ENCODE results near the gene EXO1. TPM values are rescaled to one million over a fixed set of nuclear protein-coding genes. Genes with fewer than 3 reads are reported as not detected.
A peak's percentile ranks its signal among the peaks of the same experiment; 100 is the strongest.
"Not testable (repeated sequence)": the region's sequence is repeated elsewhere in the genome, so short reads cannot be mapped to it uniquely, and the experiment has no call there.

EXO1 gene
- polyA plus RNA-seq, 1 experiment, result 4.3 TPM

DNA sequence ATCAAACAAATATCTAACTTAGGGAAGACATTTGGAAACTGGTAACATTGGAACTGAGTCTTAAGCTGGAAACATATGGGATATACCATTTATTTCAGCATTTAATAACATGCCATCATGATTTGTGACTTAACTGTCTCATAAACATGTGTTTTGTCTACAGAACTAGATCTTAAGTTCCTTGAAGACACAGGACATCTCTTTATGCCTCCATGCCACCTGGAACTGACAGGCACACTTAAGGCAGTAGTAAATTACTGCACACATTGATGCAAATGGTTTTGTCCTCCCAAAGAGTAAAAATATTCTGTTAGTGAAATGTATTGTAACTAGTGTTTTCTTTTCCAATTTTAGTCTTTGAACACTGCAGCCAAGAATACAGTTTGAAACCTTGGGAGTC lies 1.6 kb upstream of the EXO1 start:
- Histone ChIP-seq H3K4me3 (ENCODE audit: low read depth, low read length) (no peak overlapping the region), H3K27ac (ENCODE audit: low read depth, low read length) (no peak overlapping the region), H3K9me3 (ENCODE audit: control insufficient read depth, insufficient read depth, low read length) (peaks cover 3% of the 10 kb centered on the region; the same call in 1 of the 2 replicates), H3K27me3 (ENCODE audit: control insufficient read depth, insufficient read depth, low read length) (no peaks in the 10 kb centered on the region)
- POLR2A ChIA-PET, result no interaction called here
- DNase-seq (ENCODE audit: low read depth, low spot score), result no peak
- TF ChIP-seq, protein P1, sequence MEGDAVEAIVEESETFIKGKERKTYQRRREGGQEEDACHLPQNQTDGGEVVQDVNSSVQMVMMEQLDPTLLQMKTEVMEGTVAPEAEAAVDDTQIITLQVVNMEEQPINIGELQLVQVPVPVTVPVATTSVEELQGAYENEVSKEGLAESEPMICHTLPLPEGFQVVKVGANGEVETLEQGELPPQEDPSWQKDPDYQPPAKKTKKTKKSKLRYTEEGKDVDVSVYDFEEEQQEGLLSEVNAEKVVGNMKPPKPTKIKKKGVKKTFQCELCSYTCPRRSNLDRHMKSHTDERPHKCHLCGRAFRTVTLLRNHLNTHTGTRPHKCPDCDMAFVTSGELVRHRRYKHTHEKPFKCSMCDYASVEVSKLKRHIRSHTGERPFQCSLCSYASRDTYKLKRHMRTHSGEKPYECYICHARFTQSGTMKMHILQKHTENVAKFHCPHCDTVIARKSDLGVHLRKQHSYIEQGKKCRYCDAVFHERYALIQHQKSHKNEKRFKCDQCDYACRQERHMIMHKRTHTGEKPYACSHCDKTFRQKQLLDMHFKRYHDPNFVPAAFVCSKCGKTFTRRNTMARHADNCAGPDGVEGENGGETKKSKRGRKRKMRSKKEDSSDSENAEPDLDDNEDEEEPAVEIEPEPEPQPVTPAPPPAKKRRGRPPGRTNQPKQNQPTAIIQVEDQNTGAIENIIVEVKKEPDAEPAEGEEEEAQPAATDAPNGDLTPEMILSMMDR (IDR thresholded peaks at IDR 0.05; ENCODE audit: low read depth, low read length), result no peak
- CTCF ChIA-PET, result interaction anchor here (1.9 to 2.6 kb wide), 2 partner anchors 12 to 235 kb away, joined by 4 to 22 read pairs; no protein-coding TSS in a partner anchor

DNA sequence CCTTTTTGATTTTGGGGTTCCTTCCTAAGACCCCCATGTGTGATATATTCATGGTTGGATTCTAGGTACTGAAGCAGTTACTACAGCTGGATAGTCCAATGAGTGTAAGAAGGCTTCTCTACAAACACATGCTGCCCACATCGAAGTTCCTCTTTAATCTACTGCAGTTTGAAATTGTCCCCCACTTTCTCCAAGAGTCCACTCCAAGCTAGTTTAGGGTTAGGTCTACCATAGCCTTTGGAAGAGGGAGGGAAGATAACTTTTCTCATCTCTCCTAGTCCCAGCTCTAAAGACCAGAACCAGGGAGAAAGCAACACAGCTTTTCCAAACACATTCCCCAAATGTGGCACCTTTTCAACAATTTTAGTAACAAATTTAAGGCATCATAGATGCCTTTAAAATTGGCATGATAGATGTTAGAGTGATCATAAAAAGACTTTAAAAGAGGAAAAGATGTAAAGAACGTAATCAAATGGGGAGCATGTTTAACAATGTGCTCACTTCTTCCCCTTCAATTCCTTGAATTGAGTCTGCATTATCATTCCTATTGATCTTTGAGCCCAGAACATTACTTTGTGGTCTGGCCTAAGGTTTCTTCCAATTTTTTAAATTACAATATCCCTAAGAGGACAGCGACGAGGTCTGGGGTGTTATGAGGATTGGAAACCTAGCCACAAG lies 1.0 kb upstream of the EXO1 start:
- Histone ChIP-seq H3K27me3 (ENCODE audit: control insufficient read depth, insufficient read depth, low read length) (no peaks in the 10 kb centered on the region), H3K27ac (ENCODE audit: low read depth, low read length) (peak overlapping the region; percentile 100), H3K4me3 (ENCODE audit: low read depth, low read length) (peak overlapping the region; percentile 90), H3K9me3 (ENCODE audit: control insufficient read depth, insufficient read depth, low read length) (peaks cover 3% of the 10 kb centered on the region; the same call in 1 of the 2 replicates)
- TF ChIP-seq, protein P1 (IDR thresholded peaks at IDR 0.05; ENCODE audit: low read depth, low read length), result no peak
- CTCF ChIA-PET, result interaction anchor here (0.6 to 2.6 kb wide), 8 partner anchors 9 to 255 kb away, joined by 3 to 22 read pairs (median 4); partner anchors contain the start of gene MAP1LC3C
- DNase-seq (ENCODE audit: low read depth, low spot score), result no peak
- POLR2A ChIA-PET, result interaction anchor here (0.6 to 1.6 kb wide), 2 partner anchors 9 to 18 kb away, joined by 7 to 11 read pairs; no protein-coding TSS in a partner anchor

DNA sequence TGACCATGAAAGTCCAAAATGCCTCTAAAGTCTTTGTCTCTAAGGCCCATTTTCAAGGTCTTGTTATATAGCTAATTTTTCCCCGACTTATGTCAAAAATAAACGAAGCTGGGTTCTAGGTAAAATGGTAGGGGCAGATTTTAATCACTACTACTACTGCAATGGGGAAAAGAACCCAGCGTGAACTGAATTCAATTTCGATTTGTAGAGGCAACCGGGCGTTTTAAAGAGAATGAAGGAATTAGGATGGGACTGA lies 536 bp upstream of the EXO1 start:
- POLR2A ChIA-PET, result interaction anchor here (0.6 to 1.6 kb wide), 3 partner anchors 9 to 45 kb away, joined by 4 to 11 read pairs (median 7); no protein-coding TSS in a partner anchor
- Histone ChIP-seq H3K9me3 (ENCODE audit: control insufficient read depth, insufficient read depth, low read length) (peaks cover 3% of the 10 kb centered on the region; the same call in 1 of the 2 replicates), H3K4me3 (ENCODE audit: low read depth, low read length) (peak overlapping the region; percentile 90), H3K27me3 (ENCODE audit: control insufficient read depth, insufficient read depth, low read length) (no peaks in the 10 kb centered on the region), H3K27ac (ENCODE audit: low read depth, low read length) (peak overlapping the region; percentile 100)
- no peak for DNase-seq (ENCODE audit: low read depth, low spot score)
- CTCF ChIA-PET, result interaction anchor here (0.6 to 2.6 kb wide), 10 partner anchors 8 to 256 kb away, joined by 3 to 22 read pairs (median 4); partner anchors contain the start of gene MAP1LC3C
- TF ChIP-seq, protein P1 (IDR thresholded peaks at IDR 0.05; ENCODE audit: low read depth, low read length), result no peak

DNA sequence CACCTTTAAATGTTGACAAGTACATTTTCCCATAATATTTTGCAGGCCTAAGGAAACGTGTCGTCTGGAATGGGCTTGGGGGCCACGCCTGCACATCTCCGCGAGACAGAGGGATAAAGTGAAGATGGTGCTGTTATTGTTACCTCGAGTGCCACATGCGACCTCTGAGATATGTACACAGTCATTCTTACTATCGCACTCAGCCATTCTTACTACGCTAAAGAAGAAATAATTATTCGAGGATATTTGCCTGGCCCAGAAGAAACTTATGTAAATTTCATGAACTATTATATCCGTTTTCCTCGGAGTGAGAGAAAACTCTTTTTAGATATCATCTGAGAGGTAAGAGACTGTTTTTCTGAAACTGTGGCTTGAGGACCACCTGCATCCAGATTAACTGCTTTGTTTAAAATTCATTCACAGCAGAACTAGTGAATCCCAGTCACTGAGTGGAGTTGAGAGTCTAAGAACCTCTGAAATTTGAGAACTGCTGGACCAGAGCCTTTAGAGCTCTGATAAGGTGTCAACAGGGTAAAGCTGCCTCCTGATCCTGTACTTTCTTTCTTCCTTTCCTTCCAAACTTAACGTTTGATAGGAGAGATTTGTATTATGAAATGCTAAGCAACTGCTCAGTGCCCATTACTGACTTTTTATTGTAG lies 811 bp downstream of the EXO1 start:
- ChIA-PET POLR2A (no interaction called here), CTCF (interaction anchor here (1.3 to 3.8 kb wide), 4 partner anchors 14 to 237 kb away, joined by 3 to 24 read pairs (median 4); no protein-coding TSS in a partner anchor)
- no peak for DNase-seq (ENCODE audit: low read depth, low spot score)
- H3K27me3 ChIP-seq (ENCODE audit: control insufficient read depth, insufficient read depth, low read length), result no peaks in the 10 kb centered on the region
- H3K4me3 ChIP-seq (ENCODE audit: low read depth, low read length), result peak overlapping the region; percentile 90
- H3K9me3 ChIP-seq (ENCODE audit: control insufficient read depth, insufficient read depth, low read length), result peaks cover 3% of the 10 kb centered on the region; the same call in 1 of the 2 replicates
- TF ChIP-seq, protein P1 (IDR thresholded peaks at IDR 0.05; ENCODE audit: low read depth, low read length), result no peak
- no peak overlapping the region for H3K27ac ChIP-seq (ENCODE audit: low read depth, low read length)

DNA sequence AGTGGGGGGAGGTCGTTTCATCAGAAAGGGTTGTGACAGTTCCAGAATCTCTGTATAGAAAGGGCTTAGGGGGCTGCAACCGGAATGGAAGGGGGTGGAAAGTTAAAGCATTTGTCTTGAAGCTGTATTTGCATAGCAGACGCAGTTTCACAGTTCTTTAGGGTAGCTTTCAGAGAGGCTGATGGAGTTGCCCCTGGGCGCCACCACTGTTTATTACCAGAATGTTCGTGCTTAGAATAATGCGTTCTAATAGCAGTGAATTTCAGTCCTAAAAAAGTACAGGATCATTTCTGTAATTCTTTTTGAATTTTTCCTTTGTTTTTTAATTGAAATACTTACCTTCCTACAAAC lies 1.3 kb downstream of the EXO1 start:
- no peak for DNase-seq (ENCODE audit: low read depth, low spot score)
- Histone ChIP-seq H3K9me3 (ENCODE audit: control insufficient read depth, insufficient read depth, low read length) (peaks cover 3% of the 10 kb centered on the region; the same call in 1 of the 2 replicates), H3K27ac (ENCODE audit: low read depth, low read length) (no peak overlapping the region), H3K4me3 (ENCODE audit: low read depth, low read length) (peak overlapping the region; percentile 90; the same call in 1 of the 2 replicates), H3K27me3 (ENCODE audit: control insufficient read depth, insufficient read depth, low read length) (no peaks in the 10 kb centered on the region)
- CTCF ChIA-PET, result interaction anchor here (1.3 to 3.8 kb wide), 2 partner anchors 15 to 238 kb away, joined by 3 to 24 read pairs; no protein-coding TSS in a partner anchor
- TF ChIP-seq, protein P1 (IDR thresholded peaks at IDR 0.05; ENCODE audit: low read depth, low read length), result no peak
- POLR2A ChIA-PET, result no interaction called here

DNA sequence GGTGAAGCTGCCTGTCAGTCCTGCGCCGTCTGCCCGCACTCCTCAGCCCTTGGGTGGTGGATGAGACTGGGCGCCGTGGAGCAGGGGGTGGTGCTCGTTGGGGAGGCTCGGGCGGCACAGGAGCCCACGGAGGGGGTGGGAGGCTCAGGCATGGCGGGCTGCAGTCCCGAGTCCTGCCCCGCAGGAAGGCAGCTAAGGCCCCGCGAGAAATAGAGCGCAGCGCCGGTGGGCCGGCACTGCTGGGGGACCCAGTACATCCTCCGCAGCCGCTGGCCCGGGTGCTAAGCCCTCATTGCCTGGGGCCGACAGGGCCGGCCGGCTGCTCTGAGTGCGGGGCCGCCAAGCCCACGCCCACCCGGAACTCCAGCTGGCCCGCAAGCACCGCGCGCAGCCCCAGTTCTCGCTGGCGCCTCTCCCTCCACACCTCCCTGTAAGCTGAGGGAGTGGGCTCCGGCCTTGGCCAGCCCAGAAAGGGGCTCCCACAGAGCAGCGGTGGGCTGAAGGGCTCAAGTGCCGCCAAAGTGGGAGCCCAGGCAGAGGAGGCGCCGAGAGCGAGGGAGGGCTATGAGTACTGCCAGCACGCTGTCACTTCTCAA lies 7.6 kb downstream of the EXO1 start:
- POLR2A ChIA-PET; DNase-seq (ENCODE audit: low read depth, low spot score); H3K4me3 ChIP-seq (ENCODE audit: low read depth, low read length); H3K27me3 ChIP-seq (ENCODE audit: control insufficient read depth, insufficient read depth, low read length); H3K27ac ChIP-seq (ENCODE audit: low read depth, low read length); H3K9me3 ChIP-seq (ENCODE audit: control insufficient read depth, insufficient read depth, low read length): not testable (repeated sequence)
- CTCF ChIA-PET, result interaction anchor here (0.9 kb wide), 1 partner anchor 245 kb away, joined by 4 read pairs; no protein-coding TSS in a partner anchor
